ENCODE measurements around the gene ZNF277.

ZNF277 gene, protein sequence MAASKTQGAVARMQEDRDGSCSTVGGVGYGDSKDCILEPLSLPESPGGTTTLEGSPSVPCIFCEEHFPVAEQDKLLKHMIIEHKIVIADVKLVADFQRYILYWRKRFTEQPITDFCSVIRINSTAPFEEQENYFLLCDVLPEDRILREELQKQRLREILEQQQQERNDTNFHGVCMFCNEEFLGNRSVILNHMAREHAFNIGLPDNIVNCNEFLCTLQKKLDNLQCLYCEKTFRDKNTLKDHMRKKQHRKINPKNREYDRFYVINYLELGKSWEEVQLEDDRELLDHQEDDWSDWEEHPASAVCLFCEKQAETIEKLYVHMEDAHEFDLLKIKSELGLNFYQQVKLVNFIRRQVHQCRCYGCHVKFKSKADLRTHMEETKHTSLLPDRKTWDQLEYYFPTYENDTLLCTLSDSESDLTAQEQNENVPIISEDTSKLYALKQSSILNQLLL

DNA sequence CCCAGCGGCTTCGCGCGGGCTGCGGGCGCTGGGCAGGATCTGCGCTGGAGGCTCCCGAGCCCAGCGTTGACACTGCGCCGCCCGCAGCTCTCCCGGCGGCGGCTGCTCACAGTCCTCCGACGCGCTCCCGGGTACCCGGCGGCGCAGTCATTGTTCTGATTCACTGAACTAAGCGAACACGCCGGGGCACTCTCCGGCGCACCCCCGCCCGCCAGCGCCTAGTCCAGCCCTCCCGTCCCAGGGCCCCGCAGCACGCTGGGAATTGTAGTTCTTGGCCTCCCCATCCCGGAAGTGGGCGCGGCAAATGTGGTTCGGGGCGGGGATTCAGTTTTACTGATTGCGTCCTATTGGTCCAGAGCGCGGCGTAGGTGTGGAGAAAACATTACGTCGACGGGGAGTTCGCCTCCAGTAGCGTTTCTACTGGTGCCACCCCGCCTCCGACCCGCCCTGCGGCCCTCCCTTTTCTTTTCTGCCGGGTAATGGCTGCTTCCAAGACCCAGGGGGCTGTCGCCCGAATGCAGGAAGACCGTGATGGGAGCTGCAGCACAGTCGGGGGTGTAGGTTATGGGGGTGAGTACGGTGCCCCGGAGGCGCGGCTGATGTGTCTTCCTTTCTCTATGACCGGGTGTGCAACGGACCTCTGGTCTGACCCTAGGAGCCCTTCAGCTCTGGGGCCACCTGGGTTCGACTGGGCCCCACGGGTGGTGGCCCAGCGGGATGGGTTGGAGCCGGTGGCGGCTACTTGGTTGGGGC lies at the start of gene ZNF277, which contains the start of gene DOCK4:
TSS of gene ZNF277 (plus strand) at position 458 of the 753 bp plus-strand sequence. CDS start at position 480, 22 bp downstream.
TSS of gene DOCK4 (minus strand) at position 162 of the 753 bp plus-strand sequence. CDS start 261 bp downstream, outside the sequence.
- DNase-seq = peak; percentile 83

DNA sequence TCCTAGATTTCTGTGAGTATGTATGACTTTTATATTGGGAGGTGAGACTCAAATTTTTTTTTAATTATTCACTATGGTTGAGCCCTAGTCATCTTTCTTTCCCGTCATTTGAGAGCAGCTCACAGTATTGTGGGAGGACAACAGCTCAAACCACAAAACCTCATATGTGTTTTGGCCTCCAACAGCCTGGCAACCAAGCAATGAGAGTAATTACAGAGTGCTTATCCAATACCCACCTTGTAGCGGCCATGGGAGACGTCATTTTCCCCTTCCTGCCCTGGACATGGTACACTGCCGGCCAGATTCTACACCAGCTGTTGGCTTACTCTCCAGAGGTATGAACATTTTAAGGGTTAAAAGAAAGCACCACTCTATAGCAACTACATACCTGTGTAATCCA lies 49.4 kb upstream of the ZNF277 start:
- no peak for DNase-seq

DNA sequence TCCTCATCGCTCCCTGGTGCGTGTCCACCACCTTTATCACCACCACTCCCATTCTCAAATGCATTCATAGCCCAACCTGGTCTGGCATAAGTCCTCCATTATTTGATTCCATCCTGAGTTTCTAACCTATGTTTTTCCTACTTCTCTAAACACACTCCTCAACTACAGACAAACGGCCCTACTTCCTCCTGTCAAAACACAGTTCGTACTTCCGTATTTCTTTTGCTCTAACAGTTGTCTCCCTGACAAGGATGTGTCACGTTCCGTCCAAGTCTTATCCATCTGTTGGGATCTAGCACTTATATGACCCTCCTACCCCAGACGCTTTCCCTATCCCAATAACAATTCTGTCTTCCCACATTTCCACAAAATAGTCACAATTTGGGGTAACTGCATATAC lies 47.1 kb upstream of the ZNF277 start:
- DNase-seq = no peak

DNA sequence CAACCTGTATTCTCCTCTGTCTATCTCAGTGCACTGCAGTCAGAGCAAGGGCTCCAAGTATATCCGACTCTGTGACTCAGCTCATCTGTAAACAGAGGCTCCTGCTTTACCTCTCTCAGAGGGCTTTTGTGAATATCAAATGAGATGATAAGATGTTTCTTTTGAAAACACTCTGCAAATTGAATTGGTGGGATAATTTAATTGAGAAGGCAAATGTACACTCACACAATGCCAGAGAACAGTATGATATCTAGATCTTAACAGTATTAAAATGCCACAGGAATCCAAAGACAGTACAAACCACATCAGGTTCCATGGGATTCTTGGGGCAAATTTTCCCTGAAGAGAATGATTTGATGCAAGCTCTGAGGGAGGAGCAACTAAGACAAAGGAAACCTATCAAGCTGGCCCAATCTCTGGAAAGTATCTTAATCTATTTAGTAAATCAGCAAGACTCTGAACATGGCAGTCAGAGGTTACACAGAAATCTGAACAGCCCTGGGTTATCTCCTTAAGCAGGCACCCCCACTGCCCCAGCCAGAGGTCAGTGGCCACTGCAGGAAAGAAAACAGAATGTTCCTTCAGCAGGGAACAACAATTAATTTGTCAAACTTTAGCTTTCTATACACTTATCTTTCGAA lies 46.2 kb upstream of the ZNF277 start:
- DNase-seq = no peak

DNA sequence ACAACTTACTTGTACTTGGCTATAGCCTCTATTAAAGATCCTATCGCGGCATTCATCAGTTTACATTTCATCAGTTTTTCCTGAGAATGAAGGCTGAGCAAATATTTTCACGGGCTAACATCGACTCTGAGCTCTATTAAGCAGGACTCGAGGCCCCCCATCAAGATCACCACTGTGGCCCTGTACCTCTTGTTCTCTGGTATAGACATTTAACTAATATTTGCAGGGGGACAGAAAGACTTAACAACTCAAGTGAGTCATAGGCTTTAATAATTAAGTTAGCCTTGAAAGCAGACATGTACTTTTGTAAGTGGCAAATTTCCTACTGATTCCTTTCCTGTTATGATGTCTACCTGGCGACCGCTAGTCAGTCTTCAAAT lies 45.7 kb upstream of the ZNF277 start:
- DNase-seq = no peak

DNA sequence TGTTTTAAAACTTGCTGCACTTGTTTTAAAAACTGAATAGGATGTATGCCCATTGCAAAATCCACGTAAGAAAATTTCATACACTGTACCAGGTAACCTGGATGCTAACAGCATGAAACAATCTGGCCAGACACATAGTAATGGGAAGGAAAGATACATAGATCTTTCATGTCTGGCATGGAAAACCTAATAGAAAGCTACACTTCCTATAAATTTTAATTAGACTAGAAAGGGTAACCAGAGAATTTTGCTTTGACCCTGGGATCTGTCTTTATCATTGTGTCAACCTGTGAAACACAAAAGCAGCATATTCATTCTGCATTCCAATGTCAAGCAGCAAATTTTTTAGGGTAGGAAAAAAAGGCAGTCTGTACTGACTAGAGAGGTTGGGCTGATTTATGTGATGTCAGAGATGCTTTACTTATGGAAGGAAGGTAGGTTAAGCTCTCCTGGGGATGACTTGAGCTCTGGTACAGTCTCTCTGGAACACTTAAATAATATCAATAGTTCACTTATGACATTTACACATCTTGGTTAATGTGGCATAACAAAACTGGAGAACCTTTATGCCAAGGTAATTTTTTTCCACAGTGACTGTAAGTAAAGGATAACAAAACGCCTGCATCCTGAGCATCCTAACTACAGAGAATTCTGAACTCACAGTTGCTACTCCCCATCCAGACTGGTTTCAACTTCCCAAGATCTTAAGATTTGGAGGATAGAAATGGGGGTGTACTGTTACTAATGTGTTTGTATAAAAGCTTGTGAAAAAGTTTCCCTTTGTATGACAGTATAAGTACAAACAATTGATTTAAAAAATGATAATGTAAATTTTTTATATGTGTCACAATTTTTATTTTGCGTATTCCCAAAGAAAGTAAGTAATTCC lies 45.0 kb upstream of the ZNF277 start:
- DNase-seq = no peak

DNA sequence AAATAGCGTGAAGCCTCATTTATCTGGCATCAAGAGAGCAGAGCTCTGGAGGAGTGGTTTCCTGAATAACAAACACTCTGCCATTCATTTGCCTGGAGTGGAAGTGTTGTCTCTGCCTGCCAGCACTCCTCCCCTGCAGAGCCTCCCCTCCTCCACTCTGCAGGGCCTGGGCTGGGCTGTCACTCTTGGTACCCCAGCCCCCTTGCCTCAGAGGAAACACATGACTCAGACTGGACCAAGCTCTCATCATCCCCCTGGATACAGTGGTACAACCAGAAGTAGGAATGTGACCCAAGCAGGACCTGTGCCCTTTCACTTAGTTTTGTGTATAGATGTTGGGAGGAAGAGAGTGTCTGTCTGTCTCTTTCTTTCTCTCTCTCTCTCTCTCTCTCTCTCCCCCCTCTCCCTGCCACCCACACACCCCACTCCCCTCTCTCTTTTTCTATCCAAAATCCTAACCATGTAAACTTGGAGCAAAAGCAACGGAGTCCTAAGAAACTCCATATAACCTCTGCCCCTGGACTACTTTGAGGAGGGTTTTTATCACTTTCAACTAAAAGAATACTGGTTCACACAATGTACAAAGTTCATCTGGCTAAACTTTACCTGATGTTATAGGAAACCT lies 44.2 kb upstream of the ZNF277 start:
- no peak for DNase-seq

DNA sequence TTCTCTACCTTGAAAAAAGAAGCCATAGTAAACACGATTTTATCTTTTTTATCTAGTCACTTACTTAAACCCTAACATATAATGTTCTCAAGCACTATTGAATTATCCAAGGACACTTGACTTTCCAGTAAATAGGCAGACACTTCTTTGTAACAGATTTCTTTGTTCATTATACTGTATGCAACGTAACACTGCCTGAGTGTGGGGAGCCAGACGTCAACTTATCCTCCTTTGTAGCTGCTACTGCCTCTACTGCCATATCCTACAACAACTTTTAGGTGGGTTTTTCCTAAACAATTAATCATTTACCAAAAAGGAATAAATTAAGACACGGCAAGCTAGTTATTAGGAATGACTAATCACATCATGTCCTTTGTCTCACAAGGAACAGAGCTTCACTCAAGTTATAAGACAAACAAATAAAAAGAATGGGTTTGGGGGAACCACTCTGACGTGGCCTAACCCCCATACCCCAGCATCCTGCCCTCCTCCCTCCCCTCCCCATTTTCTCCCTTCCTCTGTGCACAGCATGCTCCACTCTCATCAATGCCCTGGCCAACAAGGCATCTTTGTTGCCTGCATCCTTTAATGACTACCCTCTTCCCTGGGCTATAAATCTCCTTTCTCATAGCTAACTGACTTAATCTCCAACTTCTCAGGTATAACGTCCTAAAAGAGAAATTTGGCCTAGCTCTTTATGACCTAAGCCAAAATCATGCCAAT lies 43.5 kb upstream of the ZNF277 start:
- DNase-seq = no peak

DNA sequence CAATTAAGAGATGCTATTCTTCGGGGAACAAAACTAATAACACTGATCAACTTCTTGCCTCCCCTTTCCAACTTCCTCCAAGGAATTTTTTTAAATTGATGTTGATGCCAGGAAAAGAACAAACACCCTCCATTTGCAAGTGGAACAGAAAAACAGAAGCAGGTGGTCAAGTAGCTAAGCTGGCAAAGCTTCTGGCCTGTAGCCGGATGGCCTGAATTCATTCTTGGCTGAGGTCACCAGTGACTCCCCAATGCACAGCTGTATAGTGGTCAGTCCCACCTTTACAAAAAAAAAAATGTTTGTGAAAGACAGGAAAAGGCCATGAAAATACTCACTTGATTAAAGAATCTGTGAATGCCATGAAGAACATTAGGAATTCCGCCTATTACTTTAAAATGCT lies 39.3 kb upstream of the ZNF277 start:
- DNase-seq = no peak

DNA sequence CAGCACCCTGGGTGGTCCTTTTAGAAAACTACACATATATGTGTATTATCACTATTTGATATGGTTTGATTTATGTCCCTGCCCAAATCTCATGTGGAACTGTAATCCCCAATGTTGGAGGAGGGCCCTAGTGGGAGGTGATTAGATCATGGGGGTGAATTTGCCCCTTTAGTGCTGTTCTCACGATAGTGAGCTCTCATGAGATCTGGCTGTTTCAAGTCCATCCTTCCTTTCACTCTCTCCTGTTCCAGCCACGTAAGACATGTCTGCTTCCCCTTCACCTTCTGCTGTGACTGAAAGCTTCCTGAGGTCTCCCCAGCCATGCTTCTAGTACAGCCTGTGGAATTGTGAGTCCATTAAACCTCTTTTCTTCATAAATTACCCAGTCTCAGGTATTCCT lies 37.6 kb upstream of the ZNF277 start:
- DNase-seq = no peak

DNA sequence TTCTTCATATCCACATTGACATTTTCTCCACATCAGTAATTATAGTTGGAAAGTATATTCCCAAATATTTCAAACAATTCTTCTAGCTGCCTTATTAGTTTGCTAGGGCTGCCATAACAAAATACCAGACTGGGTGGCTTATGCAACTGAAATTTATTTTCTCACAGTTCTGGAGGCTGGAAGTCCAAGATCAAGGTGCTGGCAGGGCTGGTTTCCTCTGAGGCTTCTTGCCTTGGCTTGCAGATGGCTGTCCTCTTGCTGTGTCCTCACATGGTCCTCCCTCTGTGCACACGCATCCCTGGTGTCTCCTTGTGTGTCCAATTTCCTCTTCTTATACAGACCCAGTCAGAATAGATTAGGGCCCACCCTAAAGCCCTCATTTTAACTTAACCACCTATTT lies 34.8 kb upstream of the ZNF277 start:
- DNase-seq = no peak

DNA sequence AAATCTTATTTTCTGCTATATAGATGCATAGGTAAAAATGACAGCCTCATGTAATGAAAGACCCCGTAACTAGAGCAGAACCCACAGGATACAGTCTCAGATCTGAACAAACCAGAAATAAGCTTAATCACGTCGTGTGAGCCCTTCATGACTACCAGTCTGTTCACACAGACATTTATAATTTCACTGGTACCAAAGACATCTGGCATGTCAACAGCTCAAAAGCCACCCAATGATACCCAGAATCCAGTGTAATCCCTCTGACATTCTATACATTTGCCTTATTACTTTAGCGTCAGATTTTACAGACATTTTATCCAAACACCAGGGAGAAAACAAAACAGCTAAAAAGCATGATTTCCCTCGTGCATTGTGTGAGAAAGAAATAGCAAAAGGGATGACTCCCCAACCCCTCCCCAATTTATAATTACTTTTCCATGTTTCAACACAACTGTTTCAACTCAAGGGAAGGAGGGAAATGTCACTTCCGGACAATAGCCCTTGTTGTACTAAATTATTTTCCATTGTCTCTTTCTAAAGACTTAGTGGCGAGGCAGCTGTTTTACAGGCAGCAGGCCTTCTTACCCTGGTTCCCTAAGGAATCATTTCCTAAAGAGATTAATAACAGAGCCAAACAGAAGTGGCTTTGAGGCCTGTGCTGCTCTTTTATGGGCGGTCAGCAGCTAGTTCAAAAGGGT lies 33.5 kb upstream of the ZNF277 start:
- DNase-seq = no peak

DNA sequence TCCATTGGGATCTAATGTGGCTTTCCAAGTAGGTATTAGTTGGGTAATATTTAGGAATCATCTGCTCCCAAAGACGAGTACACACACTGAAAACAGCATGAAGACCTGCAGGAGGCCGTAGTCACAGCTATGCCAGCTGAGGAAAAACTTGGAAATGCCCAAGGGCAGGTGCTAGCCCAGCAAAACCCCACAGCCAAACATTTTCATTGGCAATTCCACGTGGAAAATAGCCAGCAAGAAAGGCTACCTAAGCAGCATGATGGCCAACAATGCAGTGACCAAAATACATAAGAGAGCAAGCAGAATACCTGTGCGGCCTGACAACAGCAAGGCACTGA lies 33.0 kb upstream of the ZNF277 start:
- no peak for DNase-seq

DNA sequence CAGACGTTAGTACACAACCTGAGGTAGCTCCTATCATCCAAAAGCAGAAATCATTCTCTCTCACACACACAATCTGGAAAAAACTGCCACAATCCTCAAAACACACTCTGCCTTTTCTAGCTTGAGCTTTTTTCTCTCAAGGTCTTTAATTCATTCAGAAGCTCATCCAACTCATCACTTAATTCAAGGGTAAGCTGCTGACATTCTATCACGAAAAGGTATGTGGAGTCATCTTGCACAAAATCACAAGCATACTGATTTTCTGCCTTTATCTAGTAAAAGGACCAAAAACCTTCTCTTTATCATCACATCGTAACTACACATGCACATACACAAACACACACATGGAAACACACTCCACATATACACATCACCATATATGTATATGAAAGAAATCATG lies 32.3 kb upstream of the ZNF277 start:
- DNase-seq = no peak

DNA sequence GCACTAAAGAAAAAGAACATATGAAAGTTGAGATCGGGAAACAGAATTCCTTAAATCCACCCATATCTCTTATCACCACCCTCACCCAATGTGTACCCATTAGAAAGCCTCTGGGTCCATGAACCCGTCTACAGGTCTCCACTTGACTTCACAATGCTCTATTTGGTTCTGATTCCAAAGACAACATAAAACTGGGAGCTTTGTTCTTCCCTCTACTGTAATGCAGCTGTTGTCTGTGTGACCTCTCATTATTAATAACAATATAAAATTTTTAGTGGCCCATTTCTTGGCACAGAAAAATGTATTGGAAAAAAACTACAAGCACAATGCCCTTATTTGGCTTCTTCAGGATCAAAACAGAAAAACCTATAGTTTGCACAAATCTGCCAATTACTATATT lies 30.3 kb upstream of the ZNF277 start:
- DNase-seq = no peak

DNA sequence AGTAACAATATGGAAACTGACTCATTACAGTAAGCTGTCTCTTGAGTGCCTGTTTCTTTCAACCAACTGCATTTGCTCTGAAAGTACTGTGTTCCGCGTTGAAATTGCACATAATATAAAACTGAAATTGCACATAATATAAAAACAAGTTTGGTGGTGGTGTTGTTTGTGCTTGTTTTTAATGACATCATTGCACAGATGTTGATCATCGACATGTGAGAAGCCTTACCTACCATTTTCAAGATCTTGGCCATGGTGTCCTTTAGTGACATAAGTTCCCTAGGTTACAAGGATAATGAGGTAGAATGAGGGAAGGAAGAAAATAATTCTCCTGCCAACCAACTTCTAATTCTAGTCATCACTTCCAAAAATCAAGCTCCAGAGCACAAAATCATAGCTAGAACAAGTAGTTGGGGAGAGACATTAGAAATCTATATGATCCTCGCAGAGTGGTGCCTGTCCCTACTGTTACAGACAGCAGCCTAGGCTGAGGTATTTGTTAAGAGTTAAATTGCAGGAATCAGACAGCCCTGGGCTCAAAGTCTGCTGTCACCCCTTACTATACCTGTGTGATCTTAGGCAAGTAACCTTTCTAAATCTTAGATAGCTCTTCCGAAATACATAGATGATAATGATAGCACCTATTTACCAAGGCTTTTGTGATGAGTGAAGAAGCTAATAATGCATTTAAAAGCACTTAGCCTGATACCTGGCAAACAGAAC lies 29.6 kb upstream of the ZNF277 start:
- DNase-seq = no peak

DNA sequence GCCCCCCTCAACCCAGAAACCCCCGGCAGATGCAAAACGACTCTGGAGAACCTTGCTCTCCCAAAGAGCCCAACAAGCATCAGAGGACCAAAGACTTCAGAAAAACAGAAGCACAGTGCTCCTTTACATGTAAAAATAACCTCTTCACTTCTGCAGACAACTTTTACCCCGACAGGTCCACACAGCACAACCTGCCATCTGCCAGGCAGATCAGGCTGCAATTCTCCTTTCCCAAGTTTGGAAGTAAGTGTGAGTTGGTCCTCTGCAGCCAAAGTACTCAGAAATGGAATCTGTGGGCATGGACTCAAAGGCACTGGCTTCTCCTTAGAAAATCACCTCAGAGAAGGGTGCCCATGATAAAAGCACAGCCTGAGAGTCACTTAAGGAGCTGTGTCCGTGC lies 26.3 kb upstream of the ZNF277 start:
- no peak for DNase-seq

DNA sequence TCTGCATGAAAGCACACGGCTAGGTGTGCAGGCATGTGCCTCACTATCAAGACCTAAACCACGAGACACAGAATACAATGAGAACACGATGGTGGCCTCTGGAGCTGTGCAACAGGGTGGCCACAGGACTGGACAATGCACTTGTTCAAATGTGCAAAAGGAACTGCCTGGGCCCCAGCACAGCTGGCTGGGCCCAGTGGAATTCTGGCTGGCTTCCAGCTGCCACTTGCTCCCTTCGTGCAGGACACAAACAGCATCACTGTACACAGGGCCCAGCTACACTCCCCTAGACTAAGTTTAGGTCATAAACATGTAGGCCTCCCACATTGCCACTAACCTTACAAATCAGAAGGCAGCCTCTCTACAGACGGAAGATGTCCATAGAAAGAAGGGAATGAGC lies 23.7 kb upstream of the ZNF277 start:
- no peak for DNase-seq

DNA sequence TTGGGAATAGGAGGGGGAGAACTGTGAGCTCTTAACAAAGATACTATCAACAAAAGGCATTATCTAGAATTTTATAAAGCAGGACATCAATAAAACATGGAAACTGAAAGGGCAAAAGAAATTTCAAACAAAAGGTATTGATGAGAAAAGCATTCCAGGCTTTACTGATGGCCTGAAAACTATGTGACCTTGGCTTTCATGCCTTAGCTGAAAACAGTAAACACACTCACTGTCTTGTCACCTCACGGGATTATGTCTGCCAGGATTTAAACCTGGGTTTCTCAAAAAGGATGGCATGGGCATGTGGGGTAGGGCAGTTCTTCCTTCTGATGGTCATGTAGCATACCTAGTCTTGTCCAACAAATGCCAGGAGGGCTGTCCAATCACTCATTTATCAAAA lies 23.2 kb upstream of the ZNF277 start:
- DNase-seq = no peak

DNA sequence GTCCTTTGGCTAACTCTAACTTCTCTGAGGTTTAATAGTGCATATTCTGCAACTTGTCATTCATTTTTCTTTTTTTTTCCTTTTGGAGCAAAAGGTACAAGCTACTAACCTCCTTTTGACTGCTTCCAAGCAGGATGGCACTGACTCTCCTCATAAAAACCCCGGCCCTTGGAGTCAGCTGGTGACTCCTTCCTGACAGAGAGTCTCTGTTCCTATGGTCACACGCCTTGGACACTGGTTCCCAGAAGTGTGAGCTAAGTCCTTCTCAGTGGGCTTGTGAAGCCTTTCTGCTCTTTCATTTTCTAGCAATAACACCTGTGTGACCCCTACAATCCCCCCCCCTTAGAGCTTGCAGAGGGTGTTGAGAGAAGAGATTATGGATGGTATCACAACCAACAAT lies 22.0 kb upstream of the ZNF277 start:
- no peak for DNase-seq

Data from cortex of kidney (tissue), 1 donor.